GM21423 (cell line): ENCODE results near the gene FBXO41.

Experiments used
- ATAC-seq: cut with Tn5 transposase; IDR thresholded peaks from one replicate; pipeline ENCODE4 v1.9.1; 2021; ENCODE audit warnings: mild to moderate bottlenecking, moderate library complexity; ENCODE audit not compliant: unreplicated experiment

The FBXO41 gene

GRCh38 chr2:73217826-73218225 lies 66.5 kb downstream of the FBXO41 start:
- ATAC-seq = no peak

GRCh38 chr2:73217160-73217559 lies 67.1 kb downstream of the FBXO41 start:
- ATAC-seq = no peak

GRCh38 chr2:73215254-73215653 lies 69.0 kb downstream of the FBXO41 start:
- no peak for ATAC-seq

GRCh38 chr2:73214120-73215035 lies 69.9 kb downstream of the FBXO41 start, which contains the start of gene SMYD5:
TSS of gene SMYD5 (plus strand) at chr2:73214245. CDS start at chr2:73214267, 22 bp downstream.
- peak; percentile 90 for ATAC-seq

GRCh38 chr2:73212448-73213176 lies 71.7 kb downstream of the FBXO41 start:
- ATAC-seq = peak; percentile 64

- ATAC-seq = no peak
These were observed 72.2 kb downstream of the FBXO41 start for GRCh38 chr2:73212098-73212447.

GRCh38 chr2:73210696-73211095 lies 73.6 kb downstream of the FBXO41 start:
- no peak for ATAC-seq

- no peak for ATAC-seq
These were observed 74.3 kb downstream of the FBXO41 start for GRCh38 chr2:73210019-73210418.

- no peak for ATAC-seq
These were observed 76.0 kb downstream of the FBXO41 start for GRCh38 chr2:73208258-73208657.

- no peak for ATAC-seq
These were observed 78.7 kb downstream of the FBXO41 start for GRCh38 chr2:73205611-73206010.
